ENCODE results near the gene WDR33. TPM values are rescaled to one million over a fixed set of nuclear protein-coding genes. Genes with fewer than 3 reads are reported as not detected.

The WDR33 gene
- total and polyA plus RNA-seq, 9 donors: 25.6 to 36.4 (median 28.9) TPM

DNA sequence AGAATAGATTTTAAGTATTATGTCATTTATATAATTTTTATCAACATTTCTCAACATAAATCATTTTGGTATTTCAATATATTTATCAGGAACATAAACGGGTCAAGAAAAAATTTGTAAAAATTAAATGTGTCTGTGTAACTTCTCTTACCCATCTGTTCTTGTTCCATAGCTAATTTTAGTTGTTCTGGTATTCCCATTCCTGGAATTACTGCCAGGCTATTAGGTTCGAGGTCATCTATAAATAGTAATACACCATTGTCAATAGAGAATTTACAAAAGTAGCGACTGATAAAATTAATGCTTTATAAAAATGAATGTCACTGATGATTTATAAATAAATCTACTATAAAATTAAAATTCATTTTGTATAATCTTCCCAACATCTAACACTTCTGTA lies 88.2 kb downstream of the WDR33 start:
- Histone ChIP-seq H3K27ac (ENCODE audit: low read length) (no peak overlapping the region), H3K27me3 (ENCODE audit: control insufficient read depth, insufficient read depth, low read length) (no peaks in the 10 kb centered on the region), H3K9me3 (replicated peaks; ENCODE audit: control insufficient read depth, low read depth, low read length) (no peaks in the 10 kb centered on the region), H3K4me1 (ENCODE audit: control insufficient read depth, insufficient read depth, low read length) (no peaks in the 10 kb centered on the region), H3K36me3 (ENCODE audit: control insufficient read depth, insufficient read depth, low read length) (peaks cover 36% of the 10 kb centered on the region), H3K4me3 (ENCODE audit: low read length) (no peak overlapping the region)
- no peak for DNase-seq
- WGBS (ENCODE audit: insufficient coverage): no CpG with 5 or more reads among the region's 3 CpGs

DNA sequence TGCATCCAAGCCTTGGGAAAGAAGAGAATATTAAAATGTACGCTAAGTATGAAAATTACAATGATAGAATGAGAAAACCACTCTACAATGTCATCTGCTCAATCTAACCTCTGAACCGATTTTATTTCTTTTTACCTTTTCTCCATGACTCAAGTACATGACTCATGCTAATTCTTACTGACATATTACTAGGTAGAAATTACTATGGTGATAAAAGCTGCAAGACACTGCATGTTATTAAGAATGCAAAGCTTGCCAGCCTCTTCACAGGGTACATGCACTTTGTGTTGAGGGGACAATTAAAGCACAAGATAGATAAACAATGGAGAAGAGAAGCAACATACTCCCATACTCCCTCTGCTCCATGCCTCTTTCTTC lies 89.0 kb downstream of the WDR33 start:
- WGBS (ENCODE audit: insufficient coverage): no CpG with 5 or more reads among the region's 2 CpGs
- Histone ChIP-seq H3K36me3 (ENCODE audit: control insufficient read depth, insufficient read depth, low read length) (peaks cover 37% of the 10 kb centered on the region), H3K27ac (ENCODE audit: low read length) (no peak overlapping the region), H3K4me3 (ENCODE audit: low read length) (no peak overlapping the region), H3K27me3 (ENCODE audit: control insufficient read depth, insufficient read depth, low read length) (no peaks in the 10 kb centered on the region), H3K9me3 (replicated peaks; ENCODE audit: control insufficient read depth, low read depth, low read length) (no peaks in the 10 kb centered on the region), H3K4me1 (ENCODE audit: control insufficient read depth, insufficient read depth, low read length) (no peaks in the 10 kb centered on the region)
- DNase-seq: no peak

DNA sequence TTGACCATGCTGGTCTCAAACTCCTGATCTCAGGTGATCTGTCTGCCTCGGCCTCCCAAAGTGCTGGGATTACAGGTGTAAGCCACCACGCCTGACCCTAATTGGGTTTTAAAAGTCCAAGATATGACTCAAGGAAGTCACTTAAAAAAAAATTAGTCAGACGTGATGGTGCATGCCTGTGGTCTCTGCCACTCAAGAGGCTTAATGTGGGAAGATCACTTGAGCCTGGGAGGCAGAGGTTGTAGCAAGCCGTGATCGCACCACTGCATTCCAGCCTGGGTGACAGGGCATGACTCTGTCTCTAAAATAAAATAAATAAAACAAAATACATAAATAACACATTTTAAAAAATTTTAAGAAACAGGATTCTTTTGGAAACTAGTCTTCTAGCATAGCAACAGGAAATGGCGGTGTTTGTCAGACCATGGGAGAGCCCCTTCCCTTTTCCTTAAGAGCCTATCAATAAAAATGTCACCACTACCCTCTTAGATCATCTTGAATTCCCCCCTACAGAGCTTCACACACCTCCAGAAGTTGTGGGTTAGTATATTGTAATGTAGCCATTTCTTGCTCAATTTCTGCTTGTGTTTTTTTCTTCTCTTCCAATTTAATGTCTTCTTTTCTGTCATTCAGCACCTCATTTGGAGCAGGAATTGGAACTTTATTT lies 89.5 kb downstream of the WDR33 start:
- Histone ChIP-seq H3K27me3 (ENCODE audit: control insufficient read depth, insufficient read depth, low read length) (no peaks in the 10 kb centered on the region), H3K4me1 (ENCODE audit: control insufficient read depth, insufficient read depth, low read length) (no peaks in the 10 kb centered on the region), H3K4me3 (ENCODE audit: low read length) (no peak overlapping the region), H3K36me3 (ENCODE audit: control insufficient read depth, insufficient read depth, low read length) (peaks cover 42% of the 10 kb centered on the region), H3K9me3 (replicated peaks; ENCODE audit: control insufficient read depth, low read depth, low read length) (no peaks in the 10 kb centered on the region), H3K27ac (ENCODE audit: low read length) (no peak overlapping the region)
- WGBS (ENCODE audit: insufficient coverage): 86% methylated on average over 3 of the region's 6 CpGs
- no peak for DNase-seq

GRCh38 chr2:127719301-127720218 lies 91.4 kb downstream of the WDR33 start:
- Histone ChIP-seq H3K9me3 (replicated peaks; ENCODE audit: control insufficient read depth, low read depth, low read length) (no peaks in the 10 kb centered on the region), H3K4me3 (ENCODE audit: low read length) (no peak overlapping the region), H3K27me3 (ENCODE audit: control insufficient read depth, insufficient read depth, low read length) (no peaks in the 10 kb centered on the region), H3K4me1 (ENCODE audit: control insufficient read depth, insufficient read depth, low read length) (no peaks in the 10 kb centered on the region), H3K27ac (ENCODE audit: low read length) (no peak overlapping the region), H3K36me3 (ENCODE audit: control insufficient read depth, insufficient read depth, low read length) (peaks cover 46% of the 10 kb centered on the region)
- no peak for DNase-seq
- 98% methylated on average over 12 of the region's 13 CpGs for WGBS (ENCODE audit: insufficient coverage)

GRCh38 chr2:127718271-127718670 lies 92.7 kb downstream of the WDR33 start:
- no peak overlapping the region for H3K4me3 ChIP-seq (ENCODE audit: low read length)
- peaks cover 44% of the 10 kb centered on the region for H3K36me3 ChIP-seq (ENCODE audit: control insufficient read depth, insufficient read depth, low read length)
- 86% methylated on average over 1 of the region's 4 CpGs for WGBS (ENCODE audit: insufficient coverage)
- H3K9me3 ChIP-seq (replicated peaks; ENCODE audit: control insufficient read depth, low read depth, low read length): no peaks in the 10 kb centered on the region
- no peak overlapping the region for H3K27ac ChIP-seq (ENCODE audit: low read length)
- no peaks in the 10 kb centered on the region for H3K4me1 ChIP-seq (ENCODE audit: control insufficient read depth, insufficient read depth, low read length)
- H3K27me3 ChIP-seq (ENCODE audit: control insufficient read depth, insufficient read depth, low read length): no peaks in the 10 kb centered on the region
- no peak for DNase-seq

- 93% methylated on average over 8 of the region's 14 CpGs for WGBS (ENCODE audit: insufficient coverage)
- no peaks in the 10 kb centered on the region for H3K27me3 ChIP-seq (ENCODE audit: control insufficient read depth, insufficient read depth, low read length)
- no peak overlapping the region for H3K27ac ChIP-seq (ENCODE audit: low read length)
- no peaks in the 10 kb centered on the region for H3K4me1 ChIP-seq (ENCODE audit: control insufficient read depth, insufficient read depth, low read length)
- H3K36me3 ChIP-seq (ENCODE audit: control insufficient read depth, insufficient read depth, low read length): peaks cover 31% of the 10 kb centered on the region
- DNase-seq: no peak
- H3K9me3 ChIP-seq (replicated peaks; ENCODE audit: control insufficient read depth, low read depth, low read length): no peaks in the 10 kb centered on the region
- no peak overlapping the region for H3K4me3 ChIP-seq (ENCODE audit: low read length)
These were observed 95.1 kb downstream of the WDR33 start for GRCh38 chr2:127715778-127716449.

GRCh38 chr2:127713562-127713961 lies 97.4 kb downstream of the WDR33 start:
- Histone ChIP-seq H3K4me3 (ENCODE audit: low read length) (no peak overlapping the region), H3K27me3 (ENCODE audit: control insufficient read depth, insufficient read depth, low read length) (no peaks in the 10 kb centered on the region), H3K4me1 (ENCODE audit: control insufficient read depth, insufficient read depth, low read length) (peaks cover 4% of the 10 kb centered on the region), H3K36me3 (ENCODE audit: control insufficient read depth, insufficient read depth, low read length) (peaks cover 26% of the 10 kb centered on the region), H3K27ac (ENCODE audit: low read length) (no peak overlapping the region), H3K9me3 (replicated peaks; ENCODE audit: control insufficient read depth, low read depth, low read length) (no peaks in the 10 kb centered on the region)
- no peak for DNase-seq
- 90% methylated on average over 25 of the region's 25 CpGs for WGBS (ENCODE audit: insufficient coverage)

- no CpG with 5 or more reads among the region's 2 CpGs for WGBS (ENCODE audit: insufficient coverage)
These were observed 98.0 kb downstream of the WDR33 start for GRCh38 chr2:127712999-127713398.

GRCh38 chr2:127709336-127709735 lies 101.6 kb downstream of the WDR33 start:
- 92% methylated on average over 13 of the region's 13 CpGs for WGBS (ENCODE audit: insufficient coverage)
- Histone ChIP-seq H3K27ac (ENCODE audit: low read length) (no peak overlapping the region), H3K27me3 (ENCODE audit: control insufficient read depth, insufficient read depth, low read length) (no peaks in the 10 kb centered on the region), H3K9me3 (replicated peaks; ENCODE audit: control insufficient read depth, low read depth, low read length) (no peaks in the 10 kb centered on the region), H3K36me3 (ENCODE audit: control insufficient read depth, insufficient read depth, low read length) (peaks cover 39% of the 10 kb centered on the region), H3K4me3 (ENCODE audit: low read length) (no peak overlapping the region), H3K4me1 (ENCODE audit: control insufficient read depth, insufficient read depth, low read length) (peaks cover 4% of the 10 kb centered on the region)
- DNase-seq: no peak

More at GRCh38 chr2:127712999-127713398, 98.0 kb downstream of the WDR33 start:
- no peak overlapping the region for H3K27ac ChIP-seq (ENCODE audit: low read length)
- no peak overlapping the region for H3K4me3 ChIP-seq (ENCODE audit: low read length)
- no peaks in the 10 kb centered on the region for H3K27me3 ChIP-seq (ENCODE audit: control insufficient read depth, insufficient read depth, low read length)
- H3K4me1 ChIP-seq (ENCODE audit: control insufficient read depth, insufficient read depth, low read length): peaks cover 4% of the 10 kb centered on the region
- H3K36me3 ChIP-seq (ENCODE audit: control insufficient read depth, insufficient read depth, low read length): peaks cover 31% of the 10 kb centered on the region
- no peaks in the 10 kb centered on the region for H3K9me3 ChIP-seq (replicated peaks; ENCODE audit: control insufficient read depth, low read depth, low read length)
- no peak for DNase-seq
